ENCODE measurements around the gene SLC22A31. TPM values are rescaled to one million over a fixed set of nuclear protein-coding genes. Genes with fewer than 3 reads are reported as not detected.

Gene SLC22A31
- polyA plus RNA-seq, 1 of the 3 experiments (the other 2 are of a cell fraction), result 0.07 TPM

GRCh38 chr16:89160977-89161701, 39.2 kb downstream of the SLC22A31 start:
- no peaks in the 10 kb centered on the region for H3K9me3 ChIP-seq

DNA sequence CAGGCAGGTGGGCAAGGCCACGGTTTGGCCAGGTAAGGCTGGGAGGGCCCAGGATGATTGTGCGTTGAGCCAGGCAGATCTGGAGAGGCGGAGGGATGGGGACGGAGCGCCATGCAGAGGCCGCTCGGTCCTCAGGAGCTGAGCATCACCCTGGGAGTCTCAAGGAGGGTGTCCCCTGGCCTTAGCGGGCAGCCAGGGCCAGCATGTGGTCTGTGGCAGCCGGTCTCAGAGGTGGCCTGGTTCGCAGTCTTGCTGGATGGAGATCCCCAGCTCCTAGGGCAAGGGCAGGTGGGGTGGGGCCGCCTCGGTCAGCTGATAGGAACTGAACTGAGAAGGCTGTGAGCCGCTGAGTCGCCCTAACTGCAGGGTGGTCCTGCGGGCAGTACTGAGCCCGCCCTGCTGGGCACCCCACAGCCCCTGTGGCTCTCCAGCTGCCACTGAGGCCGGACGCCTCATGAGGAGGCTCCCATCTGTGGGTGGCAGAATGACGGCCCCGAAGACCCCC, 40.4 kb downstream of the SLC22A31 start:
- ChIA-PET POLR2A (no interaction called here), CTCF (interaction anchor here (1.8 kb wide), 1 partner anchor 423 kb away, joined by 6 read pairs; no protein-coding TSS in a partner anchor)
- Histone ChIP-seq H3K9me2 (no peaks in the 10 kb centered on the region), H3K9me3 (no peaks in the 10 kb centered on the region), H3K4me2 (no peak overlapping the region), H4K20me1 (ENCODE audit: insufficient read depth) (no peaks in the 10 kb centered on the region), H2AFZ (ENCODE audit: low read depth) (no peak overlapping the region), H3K9ac (no peak overlapping the region), H3K27ac (ENCODE audit: low read depth in 2 of 2, low read length in 1 of 2) (no peak overlapping the region), H3K4me3 (ENCODE audit: low read depth in 2 of 2, low read length in 1 of 2) (no peak overlapping the region), H3K79me2 (ENCODE audit: insufficient read depth) (no peaks in the 10 kb centered on the region), H3K4me1 (ENCODE audit: control insufficient read depth in 1 of 2, insufficient read depth in 2 of 2, low read depth in 1 of 2, low read length in 1 of 2) (peaks cover 0 to 36% of the 10 kb centered on the region in 2 experiments; a peak in 1 of 4 replicates), H3K27me3 (ENCODE audit: insufficient read depth) (no peaks in the 10 kb centered on the region), H3F3A (replicated peaks; ENCODE audit: insufficient read depth) (peaks cover 17% of the 10 kb centered on the region), H3K36me3 (replicated peaks in 1 of 2; ENCODE audit: control insufficient read depth in 1 of 2, insufficient read depth in 2 of 2, low read length in 1 of 2) (no peaks in the 10 kb centered on the region)
- TF ChIP-seq GATA2 (CRISPR knock-in tag; IDR thresholded peaks at IDR 0.05) (no peak), TEAD4 (IDR thresholded peaks at IDR 0.05; ENCODE audit: borderline replicate concordance, insufficient read depth) (no peak), MXI1 (IDR thresholded peaks at IDR 0.05; ENCODE audit: low read depth, low read length) (no peak), ZBTB33 (IDR thresholded peaks at IDR 0.05; ENCODE audit: borderline replicate concordance, low read depth) (no peak), POLR2AphosphoS5 (IDR thresholded peaks at IDR 0.05; ENCODE audit: low read depth, low read length) (no peak), FOXM1 (IDR thresholded peaks at IDR 0.05; ENCODE audit: low read depth) (no peak), USF2 (IDR thresholded peaks at IDR 0.05; ENCODE audit: borderline replicate concordance, low read depth, low read length) (no peak), RAD21 (IDR thresholded peaks at IDR 0.05; ENCODE audit: low read length) (no peak)
- WGBS (ENCODE audit: low lambda C conversion rate), result 85% methylated on average over 12 of the region's 20 CpGs
- no peak for DNase-seq

More at GRCh38 chr16:89160977-89161701, 39.2 kb downstream of the SLC22A31 start:
- 81% methylated on average over 15 of the region's 29 CpGs for WGBS (ENCODE audit: low lambda C conversion rate)
- TF ChIP-seq MXI1 (IDR thresholded peaks at IDR 0.05; ENCODE audit: low read depth, low read length) (no peak), PBX3 (IDR thresholded peaks at IDR 0.05) (no peak), EZH2phosphoT487 (IDR thresholded peaks at IDR 0.05; ENCODE audit: borderline replicate concordance, low read depth) (no peak), EP300 (IDR thresholded peaks at IDR 0.05; ENCODE audit: borderline replicate concordance in 1 of 2, low read depth in 1 of 2, low read length in 1 of 2) (peak in 1 of 2 experiments; percentile 87; a peak in 2 of 4 replicates), JUND (IDR thresholded peaks at IDR 0.05) (no peak), SIN3A (IDR thresholded peaks at IDR 0.05; ENCODE audit: borderline replicate concordance, low read depth, low read length) (no peak)
- TF ChIP-seq, protein P1, sequence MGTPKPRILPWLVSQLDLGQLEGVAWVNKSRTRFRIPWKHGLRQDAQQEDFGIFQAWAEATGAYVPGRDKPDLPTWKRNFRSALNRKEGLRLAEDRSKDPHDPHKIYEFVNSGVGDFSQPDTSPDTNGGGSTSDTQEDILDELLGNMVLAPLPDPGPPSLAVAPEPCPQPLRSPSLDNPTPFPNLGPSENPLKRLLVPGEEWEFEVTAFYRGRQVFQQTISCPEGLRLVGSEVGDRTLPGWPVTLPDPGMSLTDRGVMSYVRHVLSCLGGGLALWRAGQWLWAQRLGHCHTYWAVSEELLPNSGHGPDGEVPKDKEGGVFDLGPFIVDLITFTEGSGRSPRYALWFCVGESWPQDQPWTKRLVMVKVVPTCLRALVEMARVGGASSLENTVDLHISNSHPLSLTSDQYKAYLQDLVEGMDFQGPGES (IDR thresholded peaks at IDR 0.05; ENCODE audit: low read depth, low read length), result no peak
- no peak overlapping the region for H3K27ac ChIP-seq (ENCODE audit: low read depth in 2 of 2, low read length in 1 of 2)
- peaks cover 17% of the 10 kb centered on the region for H3F3A ChIP-seq (replicated peaks; ENCODE audit: insufficient read depth)
- H3K9ac ChIP-seq, result no peak overlapping the region
- H3K27me3 ChIP-seq (ENCODE audit: insufficient read depth), result no peaks in the 10 kb centered on the region
- POLR2A ChIA-PET, result no interaction called here
- peaks cover 0 to 27% of the 10 kb centered on the region in 2 experiments; a peak in 1 of 4 replicates for H3K4me1 ChIP-seq (ENCODE audit: control insufficient read depth in 1 of 2, insufficient read depth in 2 of 2, low read depth in 1 of 2, low read length in 1 of 2)
- no peaks in the 10 kb centered on the region for H4K20me1 ChIP-seq (ENCODE audit: insufficient read depth)
- H3K9me2 ChIP-seq, result no peaks in the 10 kb centered on the region
- H2AFZ ChIP-seq (ENCODE audit: low read depth), result no peak overlapping the region
- H3K79me2 ChIP-seq (ENCODE audit: insufficient read depth), result no peaks in the 10 kb centered on the region
- CTCF ChIA-PET, result interaction anchor here (1.8 kb wide), 1 partner anchor 424 kb away, joined by 6 read pairs; no protein-coding TSS in a partner anchor
- H3K36me3 ChIP-seq (replicated peaks in 1 of 2; ENCODE audit: control insufficient read depth in 1 of 2, insufficient read depth in 2 of 2, low read length in 1 of 2), result no peaks in the 10 kb centered on the region
- no peak for DNase-seq
- H3K4me3 ChIP-seq (ENCODE audit: low read depth in 2 of 2, low read length in 1 of 2), result no peak overlapping the region
- H3K4me2 ChIP-seq, result no peak overlapping the region

Measured in SK-N-SH (cell line).